Stimulated activated naive B cell treated with anti-CD40 and anti-IgM and Interleukin-4, amounts not matched to agents 10 μg/mL and 1 μg/mL and 100 μg/mL, for 72 hours (primary cell): ENCODE results near the gene NBDY.

ENCODE experiments used
- ATAC-seq, 2 donors: fragments of 150-1000 bp; cut with Tn5 transposase; replicated peaks; 2 replicates each; pipeline ENCODE4 v1.10.0; 2021; ENCODE audit warnings: moderate library complexity in 1 of 2
- DNase-seq: peaks from one replicate; pipeline ENCODE4 v3.0.0; 2021
- H3K27ac Mint-ChIP-seq: one replicate; pipeline ENCODE4 v1.8.0; 2022; ENCODE audit warnings: mild to moderate bottlenecking, mixed read lengths
- H3K27me3 Mint-ChIP-seq, 2 donors: one replicate each; pipeline ENCODE4 v1.8.0; 2022; ENCODE audit warnings: mixed read lengths in 2 of 2
- H3K36me3 Mint-ChIP-seq, 2 donors: one replicate each; pipeline ENCODE4 v1.8.0; 2022; ENCODE audit warnings: mixed read lengths in 2 of 2, mild to moderate bottlenecking in 1 of 2
- H3K4me1 Mint-ChIP-seq, 2 donors: one replicate each; pipeline ENCODE4 v1.8.0; 2022; ENCODE audit warnings: mixed read lengths in 2 of 2, mild to moderate bottlenecking in 1 of 2
- H3K4me3 Mint-ChIP-seq, 2 donors: one replicate each; pipeline ENCODE4 v1.8.0; 2022; ENCODE audit warnings: mild to moderate bottlenecking in 2 of 2, mixed read lengths in 2 of 2, moderate library complexity in 1 of 2
- H3K9me3 Mint-ChIP-seq, 2 donors: one replicate each; pipeline ENCODE4 v1.8.0; 2022; ENCODE audit warnings: mixed read lengths in 2 of 2, mild to moderate bottlenecking in 1 of 2

The NBDY gene

GRCh38 chrX:56811599-56811998 is 82.6 kb downstream of the NBDY start:
- ATAC-seq (no peak), DNase-seq (no peak)
- H3K36me3 Mint-ChIP-seq = peaks cover 15 to 17% of the 10 kb centered on the region in 2 donors
- H3K27me3 Mint-ChIP-seq = no peaks in the 10 kb centered on the region
- H3K9me3 Mint-ChIP-seq = no peaks in the 10 kb centered on the region
- no peak overlapping the region for H3K4me3 Mint-ChIP-seq
- H3K27ac Mint-ChIP-seq = no peak overlapping the region
- H3K4me1 Mint-ChIP-seq = peaks cover 39 to 77% of the 10 kb centered on the region in 2 donors

GRCh38 chrX:56812515-56813105 is 83.6 kb downstream of the NBDY start:
- Mint-ChIP-seq H3K36me3 (peaks cover 15 to 17% of the 10 kb centered on the region in 2 donors), H3K4me1 (peaks cover 35 to 69% of the 10 kb centered on the region in 2 donors), H3K27me3 (no peaks in the 10 kb centered on the region), H3K9me3 (no peaks in the 10 kb centered on the region), H3K27ac (peak overlapping the region; percentile 38), H3K4me3 (peak overlapping the region; percentile 67 to 76)
- no peak for DNase-seq
- ATAC-seq = peak; percentile 77 to 80

GRCh38 chrX:56813318-56813837 is 84.3 kb downstream of the NBDY start:
- DNase-seq = no peak
- ATAC-seq = peak; percentile 72

GRCh38 chrX:56817179-56817578 is 88.1 kb downstream of the NBDY start:
- Mint-ChIP-seq H3K4me1 (peaks cover 18 to 25% of the 10 kb centered on the region in 2 donors), H3K27ac (no peak overlapping the region)

More at GRCh38 chrX:56813318-56813837, 84.3 kb downstream of the NBDY start:
- H3K4me1 Mint-ChIP-seq = peaks cover 30 to 61% of the 10 kb centered on the region in 2 donors
- no peaks in the 10 kb centered on the region for H3K9me3 Mint-ChIP-seq
- H3K27me3 Mint-ChIP-seq = no peaks in the 10 kb centered on the region
- peaks cover 15 to 17% of the 10 kb centered on the region in 2 donors for H3K36me3 Mint-ChIP-seq
- H3K27ac Mint-ChIP-seq = peak overlapping the region; percentile 84
- peak overlapping the region; percentile 73 to 76 for H3K4me3 Mint-ChIP-seq

GRCh38 chrX:56826020-56826419 is 97.0 kb downstream of the NBDY start:
- Mint-ChIP-seq H3K4me3 (no peak overlapping the region), H3K27ac (no peak overlapping the region), H3K4me1 (no peaks in the 10 kb centered on the region), H3K36me3 (peaks cover 2 to 6% of the 10 kb centered on the region in 2 donors), H3K9me3 (peaks cover 3 to 4% of the 10 kb centered on the region in 2 donors), H3K27me3 (peaks cover 0 to 11% of the 10 kb centered on the region in 2 donors)
- ATAC-seq (no peak), DNase-seq (no peak)

More at GRCh38 chrX:56817179-56817578, 88.1 kb downstream of the NBDY start:
- H3K9me3 Mint-ChIP-seq = no peaks in the 10 kb centered on the region
- no peak for DNase-seq
- H3K36me3 Mint-ChIP-seq = peaks cover 9 to 11% of the 10 kb centered on the region in 2 donors
- no peak overlapping the region for H3K4me3 Mint-ChIP-seq
- no peaks in the 10 kb centered on the region for H3K27me3 Mint-ChIP-seq
- peak; percentile 54 to 61 for ATAC-seq

GRCh38 chrX:56833626-56834025 is 104.6 kb downstream of the NBDY start:
- Mint-ChIP-seq H3K36me3 (no peaks in the 10 kb centered on the region), H3K4me3 (no peak overlapping the region), H3K9me3 (no peaks in the 10 kb centered on the region), H3K27me3 (peaks cover 0 to 25% of the 10 kb centered on the region in 2 donors), H3K4me1 (no peaks in the 10 kb centered on the region), H3K27ac (no peak overlapping the region)
- ATAC-seq = no peak
- DNase-seq = no peak

- no peak overlapping the region for H3K4me3 Mint-ChIP-seq
- H3K36me3 Mint-ChIP-seq = peaks cover 0 to 5% of the 10 kb centered on the region in 2 donors
- H3K4me1 Mint-ChIP-seq = no peaks in the 10 kb centered on the region
- H3K9me3 Mint-ChIP-seq = peaks cover 3% of the 10 kb centered on the region in 2 donors
- no peak overlapping the region for H3K27ac Mint-ChIP-seq
- no peak for ATAC-seq
- peaks cover 0 to 26% of the 10 kb centered on the region in 2 donors for H3K27me3 Mint-ChIP-seq
- DNase-seq = no peak
Observed at GRCh38 chrX:56853436-56853835, 124.4 kb downstream of the NBDY start.

- no peaks in the 10 kb centered on the region for H3K4me1 Mint-ChIP-seq
- H3K9me3 Mint-ChIP-seq = peaks cover 3% of the 10 kb centered on the region in 2 donors
- H3K27me3 Mint-ChIP-seq = peaks cover 0 to 37% of the 10 kb centered on the region in 2 donors
- no peak for ATAC-seq
- peaks cover 0 to 5% of the 10 kb centered on the region in 2 donors for H3K36me3 Mint-ChIP-seq
- no peak overlapping the region for H3K27ac Mint-ChIP-seq
- H3K4me3 Mint-ChIP-seq = no peak overlapping the region
- no peak for DNase-seq
Observed at GRCh38 chrX:56857042-56857441, 128.0 kb downstream of the NBDY start.

- peaks cover 0 to 5% of the 10 kb centered on the region in 2 donors for H3K36me3 Mint-ChIP-seq
Observed at GRCh38 chrX:56860888-56861287, 131.8 kb downstream of the NBDY start.

More at GRCh38 chrX:56860888-56861287, 131.8 kb downstream of the NBDY start:
- peaks cover 3% of the 10 kb centered on the region in 2 donors for H3K9me3 Mint-ChIP-seq
- H3K27me3 Mint-ChIP-seq = peaks cover 0 to 25% of the 10 kb centered on the region in 2 donors
- DNase-seq (no peak), ATAC-seq (no peak)
- no peak overlapping the region for H3K4me3 Mint-ChIP-seq
- H3K27ac Mint-ChIP-seq = no peak overlapping the region
- H3K4me1 Mint-ChIP-seq = no peaks in the 10 kb centered on the region
